Measurements from ENCODE around the gene AP4M1.
"Not testable (repeated sequence)": the region's sequence is repeated elsewhere in the genome, so short reads cannot be mapped to it uniquely, and the experiment has no call there.

The AP4M1 gene

GRCh38 chr7:100137851-100138760, 36.7 kb downstream of the AP4M1 start:
- no peak for DNase-seq

DNA sequence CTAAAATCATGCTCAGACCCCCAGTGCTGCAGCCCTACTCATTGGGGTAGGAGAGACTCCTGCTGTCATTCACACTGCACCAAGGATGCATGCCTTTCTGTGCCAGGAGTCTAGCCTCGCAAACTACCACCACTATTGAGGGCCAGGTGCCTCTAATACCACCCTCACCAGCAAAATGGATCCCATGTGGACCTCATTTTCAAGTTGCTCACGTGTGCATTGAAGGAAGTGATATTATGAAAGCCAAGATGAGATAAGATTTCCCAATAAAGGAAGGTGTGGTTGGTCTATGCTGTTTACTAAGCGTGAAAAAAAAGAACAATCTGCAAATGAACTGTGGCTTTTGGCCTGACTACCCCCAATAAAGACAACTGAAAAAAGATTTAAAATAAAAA, 40.1 kb downstream of the AP4M1 start:
- DNase-seq: no peak

GRCh38 chr7:100142461-100142860, 41.0 kb downstream of the AP4M1 start:
- DNase-seq: no peak

- not testable (repeated sequence) for DNase-seq
Observed at GRCh38 chr7:100146350-100146749, 44.9 kb downstream of the AP4M1 start.

DNA sequence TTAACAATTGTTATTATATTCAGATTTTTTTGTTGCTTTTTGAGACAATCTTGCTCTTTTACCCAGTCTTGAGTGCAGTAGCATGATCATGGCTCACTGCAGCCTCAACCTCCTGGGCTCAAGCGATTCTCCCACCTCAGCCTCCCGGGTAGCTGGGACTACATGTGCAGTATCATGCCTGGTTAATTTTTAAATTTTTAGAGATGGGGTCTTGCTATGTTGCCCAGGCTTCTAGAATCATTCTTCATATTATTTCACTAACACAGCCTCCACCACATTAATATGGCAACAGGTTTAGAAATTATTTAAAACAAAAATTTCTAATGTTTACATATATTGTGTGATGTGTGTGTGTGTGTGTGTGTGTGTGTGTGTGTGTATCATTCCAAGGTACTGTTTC, 45.8 kb downstream of the AP4M1 start:
- no peak for DNase-seq

- DNase-seq: no peak
Observed at GRCh38 chr7:100148225-100148558, 46.7 kb downstream of the AP4M1 start.

DNA sequence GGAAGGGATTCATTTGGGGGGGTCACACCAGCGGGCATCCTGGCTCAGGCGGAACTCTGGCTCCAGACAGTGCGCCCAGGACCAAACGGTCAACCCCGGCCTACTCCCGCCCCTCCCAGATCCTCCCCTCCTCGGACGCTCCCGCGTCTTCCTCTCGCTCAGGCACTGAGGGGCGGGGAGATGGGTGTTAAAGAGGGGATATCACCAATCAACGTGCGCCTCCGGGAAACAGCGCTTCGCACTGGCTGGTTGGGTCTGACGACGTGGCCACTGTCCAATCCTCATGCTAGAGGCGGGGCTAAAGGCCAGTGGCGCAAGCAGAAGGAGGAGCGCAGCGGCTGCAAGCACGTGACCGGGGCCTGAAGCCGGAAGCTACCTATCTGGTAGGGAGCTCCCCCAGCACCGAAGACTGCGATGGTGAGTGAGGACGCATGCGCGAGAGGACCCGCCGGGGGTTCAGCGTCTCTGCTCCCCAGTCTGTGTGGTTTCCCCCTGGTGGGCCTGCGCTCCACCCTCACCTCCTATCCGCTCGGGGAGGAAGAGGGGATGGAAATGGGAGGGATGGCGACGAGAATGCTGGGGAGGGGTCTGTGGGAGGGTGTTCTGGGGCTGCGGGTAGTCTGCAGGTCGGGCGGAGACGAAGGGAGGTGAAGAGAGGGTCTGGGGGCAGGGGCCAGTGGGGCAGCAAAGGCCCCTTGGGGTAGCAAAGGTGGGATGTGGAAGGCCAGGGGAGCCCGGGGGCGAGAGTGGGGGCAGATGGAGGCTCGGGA, 47.3 kb downstream of the AP4M1 start, which contains the start of gene LAMTOR4:
Gene LAMTOR4, plus strand, starts transcription at position 360 of the 770 bp plus-strand sequence. Its CDS starts 55 bp downstream, at position 415.
- peak; percentile 99 for DNase-seq

DNA sequence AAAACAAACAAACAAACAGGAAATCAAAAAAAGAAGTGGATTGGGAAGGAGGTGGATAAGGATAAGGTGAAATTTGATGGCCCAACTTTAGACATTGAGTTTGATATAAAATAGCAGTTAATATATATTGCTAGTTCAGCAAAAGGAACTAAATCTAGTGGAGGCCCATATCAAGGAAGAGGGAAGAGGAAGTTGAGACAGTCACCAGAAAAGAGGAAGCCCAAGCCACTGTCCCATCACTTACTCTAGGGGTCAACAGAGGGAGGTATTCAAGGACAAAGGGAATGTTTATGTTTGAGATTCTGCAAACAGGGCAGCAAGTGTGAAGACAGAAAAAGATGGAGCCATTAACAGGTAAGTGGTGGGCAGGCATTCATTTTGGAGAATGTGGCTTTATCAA, 51.0 kb downstream of the AP4M1 start:
- no peak for DNase-seq

DNA sequence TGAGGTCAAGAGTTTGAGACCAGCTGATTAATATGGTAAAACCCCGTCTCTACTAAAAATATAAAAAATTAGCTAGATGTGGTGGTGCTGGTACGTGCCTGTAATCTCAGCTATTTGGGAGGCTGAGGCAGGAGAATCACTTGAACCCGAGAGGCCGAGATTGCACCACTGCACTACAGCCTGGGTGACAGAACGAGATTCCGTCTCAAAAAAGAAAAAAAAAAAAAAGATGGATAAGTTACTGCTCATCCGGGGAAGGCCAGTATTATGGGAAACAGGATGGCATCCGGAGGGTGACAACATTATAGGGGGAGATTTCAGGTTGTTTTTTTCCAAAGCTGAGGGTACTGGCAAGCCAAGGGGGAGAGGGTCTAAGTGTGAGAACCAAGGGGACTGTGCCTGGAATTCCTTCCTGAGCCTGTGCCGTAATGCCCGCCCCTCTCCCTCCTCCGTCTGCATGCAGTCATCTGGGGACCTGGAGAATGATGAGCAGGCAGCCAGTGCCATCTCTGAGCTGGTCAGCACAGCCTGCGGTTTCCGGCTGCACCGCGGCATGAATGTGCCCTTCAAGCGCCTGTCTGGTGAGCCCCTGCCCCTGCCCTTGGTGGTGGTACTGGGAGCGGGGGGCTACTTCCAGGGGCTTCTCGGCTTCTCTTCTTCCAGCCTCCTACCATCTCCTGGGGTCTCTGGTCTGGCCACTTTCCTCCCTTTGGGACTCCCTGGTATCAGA, 51.7 kb downstream of the AP4M1 start:
- DNase-seq: no peak

DNA sequence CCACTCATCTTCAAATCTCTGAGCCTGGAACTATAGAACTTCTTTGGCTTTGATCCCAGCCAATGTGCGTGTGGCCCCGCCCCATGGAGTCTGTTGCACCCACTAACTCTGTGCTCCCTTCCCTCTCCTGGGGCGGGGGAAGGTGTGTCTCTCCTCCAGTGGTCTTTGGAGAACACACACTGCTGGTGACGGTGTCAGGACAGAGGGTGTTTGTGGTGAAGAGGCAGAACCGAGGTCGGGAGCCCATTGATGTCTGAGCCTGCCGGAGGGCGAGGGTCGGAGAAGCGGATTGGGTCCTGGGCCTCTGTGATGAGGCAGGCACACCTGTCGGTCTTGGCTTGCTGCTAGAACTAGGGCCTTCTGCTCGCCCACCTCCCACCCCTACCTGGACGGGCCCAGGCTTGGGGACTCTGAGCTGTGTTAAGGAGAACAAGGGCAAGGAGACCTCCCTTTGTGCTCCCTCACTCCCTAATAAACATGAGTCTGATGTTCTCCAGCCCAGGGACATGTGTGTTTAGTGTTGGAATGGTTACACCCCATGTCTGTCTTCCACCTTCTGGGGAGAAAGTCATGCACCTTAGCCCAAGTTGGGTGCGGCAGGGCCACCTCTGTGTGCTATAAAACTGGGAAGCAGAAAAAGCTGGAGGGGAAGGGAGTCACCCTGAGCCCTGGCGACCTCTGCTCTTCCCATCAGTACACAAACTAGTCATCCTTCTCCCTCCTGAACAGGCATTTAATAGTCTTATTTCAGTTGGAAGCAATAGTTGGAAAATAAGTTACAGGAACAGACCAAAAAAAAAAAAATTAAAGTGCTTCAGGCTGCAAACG, 52.5 kb downstream of the AP4M1 start:
- no peak for DNase-seq

DNA sequence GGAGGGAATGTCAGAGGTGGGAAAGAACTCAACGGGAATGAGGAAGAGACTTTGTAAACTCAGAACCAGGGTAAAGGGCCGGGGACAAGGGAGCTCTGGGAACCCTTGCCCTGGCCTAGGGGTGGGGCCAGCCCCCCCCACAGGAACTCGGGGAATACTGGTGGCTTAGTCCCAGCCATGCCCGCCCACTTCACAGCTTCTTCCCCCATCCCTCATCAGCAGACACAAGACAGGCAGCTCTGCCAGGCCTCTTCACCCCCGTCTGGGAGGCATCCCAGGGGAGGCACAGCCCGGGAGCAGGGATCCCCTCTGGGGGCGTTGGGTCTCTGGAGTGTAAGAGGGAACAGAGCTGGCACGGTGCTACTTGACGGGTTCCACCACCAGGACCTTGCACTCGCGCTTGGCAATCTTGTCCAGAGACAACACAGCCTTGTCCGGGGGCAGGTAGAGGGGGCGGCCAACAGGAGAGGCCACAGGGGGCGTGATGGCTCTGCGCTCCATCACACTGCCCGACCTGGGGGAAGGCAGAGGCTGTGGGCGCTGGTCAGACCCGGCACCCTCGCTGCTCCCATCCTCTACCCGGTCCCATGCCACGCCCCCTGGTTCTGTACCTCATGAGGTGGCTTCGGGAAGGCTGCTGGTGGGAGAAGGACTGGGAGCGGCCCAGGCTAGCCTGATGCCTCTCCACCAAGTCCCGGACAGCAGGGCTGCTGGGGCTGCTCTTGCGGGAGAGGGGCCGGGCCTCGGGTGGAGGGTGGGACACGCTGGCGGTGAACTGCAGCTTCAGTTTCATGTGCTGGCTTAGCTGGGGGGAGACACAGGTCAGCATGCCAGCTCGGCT, 53.4 kb downstream of the AP4M1 start:
- no peak for DNase-seq

DNA sequence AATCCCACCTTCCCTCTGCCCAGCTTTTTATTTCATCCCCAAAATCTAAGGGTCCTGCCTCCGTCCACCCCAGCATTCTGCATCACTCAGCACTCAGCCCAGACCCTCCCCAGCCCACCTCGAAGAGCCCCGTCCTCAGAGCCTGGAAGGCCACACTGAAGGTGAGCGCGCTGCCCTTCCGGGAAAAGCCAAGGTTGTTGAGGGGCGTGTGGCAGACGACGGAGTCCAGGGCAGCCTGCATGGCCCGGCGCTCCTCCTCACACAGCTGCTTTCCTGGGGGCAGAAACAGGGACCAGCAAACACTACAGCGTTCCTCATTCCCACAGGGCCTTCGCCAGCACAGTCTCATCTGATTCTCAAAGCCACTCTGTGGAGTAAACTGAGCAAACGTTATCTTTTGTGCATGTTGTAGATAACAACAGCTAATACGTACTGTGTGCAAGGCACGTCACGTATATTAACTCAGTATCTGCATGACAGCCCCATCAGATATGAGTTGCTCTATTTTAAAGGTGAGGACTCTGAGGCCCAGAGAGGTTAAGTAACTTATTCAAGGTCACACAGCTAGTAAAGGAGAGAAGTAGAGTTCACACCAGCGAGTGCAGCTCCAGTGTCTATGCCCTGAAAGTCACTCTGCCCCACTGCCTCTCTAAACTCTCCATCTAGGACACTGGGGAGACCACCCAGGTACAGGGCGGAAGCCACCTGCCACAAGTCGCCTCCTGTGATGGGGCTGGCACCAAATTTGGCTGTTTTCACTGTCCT, 54.3 kb downstream of the AP4M1 start:
- no peak for DNase-seq

GRCh38 chr7:100156331-100157068, 55.1 kb downstream of the AP4M1 start:
- no peak for DNase-seq

DNA sequence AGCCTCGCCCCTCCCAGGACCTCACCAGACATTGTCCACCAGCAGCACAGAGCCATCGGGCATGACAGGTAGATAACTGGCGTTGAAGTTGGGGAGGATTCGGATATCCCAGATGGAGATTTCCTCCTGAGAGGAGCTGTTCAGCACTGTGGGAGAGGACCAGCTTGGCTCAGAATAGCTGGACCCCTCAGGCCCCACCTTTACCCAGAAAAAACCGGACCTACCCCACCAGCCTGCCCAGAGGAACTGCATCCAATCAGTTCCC, 55.6 kb downstream of the AP4M1 start:
- no peak for DNase-seq

- peak; percentile 69 for DNase-seq
Observed at GRCh38 chr7:100157334-100158228, 56.1 kb downstream of the AP4M1 start.
